ENCODE measurements around the gene ACOXL.

GRCh38 chr2:110752871-110753270, 20.5 kb downstream of the ACOXL start:
- TF ChIP-seq NR2C2 (CRISPR knock-in tag; IDR thresholded peaks at IDR 0.05) = no peak
- no peak for TF ChIP-seq NR2C2 (tag; IDR thresholded peaks at IDR 0.05)
- TF ChIP-seq ZFP36 (IDR thresholded peaks at IDR 0.05; ENCODE audit: low read depth, low read length, partially characterized antibody) = no peak
- TF ChIP-seq ZSCAN29 (IDR thresholded peaks at IDR 0.05) = no peak
- TF ChIP-seq SREBF1 (IDR thresholded peaks at IDR 0.05; ENCODE audit: borderline replicate concordance, low read depth, low read length) = no peak
- TF ChIP-seq FOXP1 (CRISPR knock-in tag; IDR thresholded peaks at IDR 0.05) = no peak
- TF ChIP-seq THAP7 (CRISPR knock-in tag; IDR thresholded peaks at IDR 0.05) = no peak

Data from K562 (cell line).